Gastroesophageal sphincter (tissue), 3 donors: ENCODE measurements around the gene TSHZ2.

Source experiments
- CTCF ChIP-seq, 4 experiments: fragments of 200-600 bp in 2 of 4; fragments of 450-650 bp in 2 of 4; sonication (generic) in 1 of 4; IDR thresholded peaks; one replicate each; pipeline ENCODE4 v1.5.1; 2017 to 2019; ENCODE audit warnings: antibody characterized with exemption in 4 of 4, mild to moderate bottlenecking in 2 of 4, moderate library complexity in 2 of 4
- POLR2AphosphoS5 ChIP-seq: sonication (generic); formaldehyde crosslinking; IDR thresholded peaks from one replicate; pipeline ENCODE4 v1.6.1; 2017; ENCODE audit warnings: antibody characterized with exemption

GRCh38 chr20:53231061-53231460 lies 258.9 kb downstream of the TSHZ2 start:
- TF ChIP-seq CTCF (IDR thresholded peaks at IDR 0.05), result no peak
- TF ChIP-seq POLR2AphosphoS5, result no peak
